CD4-positive, alpha-beta T cell treated with Interferon alpha-2 for 1 hour (primary cell): ENCODE data around the gene HNF1B.
A peak's percentile ranks its signal among the peaks of the same experiment; 100 is the strongest.

Experiments used
- DNase-seq, 2 donors: peaks; one replicate each; pipeline ENCODE4 v3.0.0-alpha.2; 2020 to 2022

The HNF1B gene

GRCh38 chr17:37664214-37664613 lies 80.6 kb downstream of the HNF1B start:
- no peak for DNase-seq

- no peak for DNase-seq
Measured at GRCh38 chr17:37662353-37662752, 82.5 kb downstream of the HNF1B start.

DNA sequence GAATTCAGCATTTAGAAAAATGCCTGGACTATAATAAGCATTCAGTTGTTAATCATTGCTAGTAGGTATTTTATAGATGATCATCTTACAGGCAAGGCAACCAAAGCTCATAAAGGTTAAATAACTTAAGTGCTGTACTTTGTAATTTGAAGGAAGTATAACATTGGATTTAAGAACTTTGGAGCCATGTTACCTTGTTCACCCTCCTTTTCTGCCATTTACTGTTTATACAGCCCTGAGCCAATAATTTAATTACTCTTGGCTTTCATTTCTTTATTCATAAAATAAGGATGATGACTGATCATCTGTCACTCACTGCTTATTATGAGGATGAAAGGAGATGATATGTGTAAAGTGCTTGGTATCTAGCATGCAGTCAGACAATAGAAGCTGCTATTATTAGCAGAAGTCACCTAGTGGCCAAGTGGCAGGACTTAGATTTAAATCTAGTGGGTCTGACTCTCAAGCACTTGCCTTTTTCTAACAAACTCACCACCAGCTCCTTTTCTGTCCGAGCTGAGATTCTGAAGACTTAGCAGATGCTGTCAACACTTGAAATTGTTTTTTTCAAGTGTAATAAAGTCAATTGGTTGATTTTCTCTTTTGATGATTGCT lies 83.4 kb downstream of the HNF1B start:
- DNase-seq = no peak

- no peak for DNase-seq
Measured at GRCh38 chr17:37659925-37660324, 84.9 kb downstream of the HNF1B start.

DNA sequence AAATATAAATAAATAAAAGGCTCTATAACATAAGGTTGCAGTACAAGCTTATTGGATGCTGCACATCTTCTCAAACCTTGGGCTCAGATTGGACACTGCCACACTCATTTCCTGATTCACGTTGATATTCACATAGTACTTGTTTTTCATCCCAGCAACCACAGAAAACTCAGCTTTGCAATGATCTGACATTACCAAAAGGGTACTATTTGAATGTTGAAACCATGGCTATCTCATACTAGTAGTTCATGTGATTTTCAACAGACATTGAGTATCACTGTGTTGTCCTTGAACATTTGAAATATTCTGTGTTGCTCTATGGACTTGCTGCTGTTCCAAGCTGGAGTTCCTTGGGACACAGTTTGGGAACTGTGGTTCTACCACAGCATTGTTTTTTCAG lies 87.7 kb downstream of the HNF1B start:
- DNase-seq = no peak

DNA sequence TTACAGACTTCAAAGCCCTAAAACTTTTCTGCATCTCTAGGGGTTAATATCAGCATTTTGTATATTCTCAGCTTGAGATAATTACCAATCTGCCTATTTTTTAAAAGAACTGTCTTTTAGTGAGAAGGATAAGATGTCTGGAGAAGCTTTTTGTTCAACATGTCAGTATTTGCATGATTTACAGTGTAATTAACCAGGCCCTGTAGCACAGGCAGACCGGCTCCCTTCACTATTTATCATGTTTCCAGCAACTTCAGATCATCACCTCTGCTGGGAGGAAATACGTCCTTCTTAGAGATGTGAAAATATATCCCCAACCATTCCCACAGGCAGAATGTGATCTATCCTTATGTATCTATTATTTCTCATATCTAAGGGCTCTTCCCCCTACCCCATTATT lies 93.0 kb downstream of the HNF1B start:
- DNase-seq = no peak

GRCh38 chr17:37650419-37651003 lies 94.3 kb downstream of the HNF1B start:
- DNase-seq = no peak

- no peak for DNase-seq
Measured at GRCh38 chr17:37648555-37648954, 96.3 kb downstream of the HNF1B start.

GRCh38 chr17:37647856-37648255 lies 97.0 kb downstream of the HNF1B start:
- DNase-seq = no peak

DNA sequence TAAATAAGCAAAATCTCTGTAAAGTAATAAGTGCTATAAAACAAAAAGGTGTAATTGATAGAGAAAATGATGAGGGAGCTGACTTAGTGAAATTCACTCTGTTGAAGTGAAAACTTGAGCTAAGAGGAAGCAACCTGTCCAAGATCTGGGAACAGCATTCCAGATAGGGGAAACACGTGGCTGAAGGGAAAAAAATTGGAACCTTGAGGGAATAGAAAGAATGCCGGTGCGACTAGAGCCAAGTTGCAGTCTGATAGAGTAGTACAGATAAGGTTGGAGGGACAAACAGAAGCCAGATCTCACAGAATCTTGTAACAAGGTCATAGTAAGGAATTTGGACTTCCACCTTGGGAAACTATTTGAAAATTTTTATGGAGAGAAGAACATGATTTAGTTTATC lies 101.0 kb downstream of the HNF1B start:
- DNase-seq = no peak

GRCh38 chr17:37643118-37643766 lies 101.6 kb downstream of the HNF1B start, which contains the start of gene DDX52:
Gene DDX52 (minus strand): TSS chr17:37643446. CDS start chr17:37643420, 26 bp downstream.
- DNase-seq = peak; percentile 93 to 94

DNA sequence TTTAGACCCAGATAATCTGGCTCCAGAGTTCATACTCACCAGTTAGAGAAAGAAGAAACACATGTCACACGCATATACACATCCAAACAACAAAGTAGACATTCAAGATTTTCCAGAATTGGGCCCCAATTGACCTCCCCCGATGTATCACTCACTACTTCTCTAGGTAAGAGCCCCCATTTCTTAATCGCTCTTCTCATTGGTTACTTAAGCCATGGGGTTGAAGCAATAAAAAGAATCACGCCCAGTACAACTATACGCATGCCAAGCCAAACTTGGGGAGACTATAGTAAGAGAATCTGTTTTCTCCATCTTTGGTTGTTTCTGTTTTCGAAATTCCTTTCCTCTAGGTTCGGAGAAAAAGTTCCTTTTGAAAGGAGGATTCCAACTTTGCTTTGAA lies 102.2 kb downstream of the HNF1B start:
- DNase-seq = peak in 1 of 2 donors; percentile 22

- no peak for DNase-seq
Measured at GRCh38 chr17:37640015-37640414, 104.8 kb downstream of the HNF1B start.

GRCh38 chr17:37637956-37638355 lies 106.9 kb downstream of the HNF1B start:
- no peak for DNase-seq
